ENCODE data around the gene SEPHS2. TPM values are rescaled to one million over a fixed set of nuclear protein-coding genes. Genes with fewer than 3 reads are reported as not detected.

SEPHS2 gene
- total RNA-seq, 1 donor from 2014 or later, result 58.6 TPM

DNA sequence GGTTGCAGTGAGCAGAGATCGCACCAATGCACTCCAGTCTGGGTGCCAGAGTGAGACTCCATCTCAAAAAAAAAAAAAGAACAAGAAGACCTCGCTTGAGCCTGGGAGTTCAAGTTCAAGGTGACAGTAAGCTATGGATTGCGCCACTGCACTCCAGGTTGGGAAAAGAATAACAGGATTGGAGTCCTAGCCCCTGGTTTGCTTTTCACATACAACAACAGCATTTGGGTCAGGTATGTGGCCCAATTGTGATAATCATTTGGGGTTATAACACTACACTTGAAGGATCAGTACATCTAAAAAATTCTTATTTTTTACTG lies 3.4 kb upstream of the SEPHS2 start:
- H3K4me3 Mint-ChIP-seq, result no peak overlapping the region
- no peak for DNase-seq (ENCODE audit: extremely low spot score, unreplicated experiment)
- no peaks in the 10 kb centered on the region for H3K27me3 Mint-ChIP-seq
- TF ChIP-seq CTCF (conservative IDR thresholded peaks at IDR 0.05), result no peak
- H3K36me3 Mint-ChIP-seq, result peaks cover 6% of the 10 kb centered on the region
- H3K4me1 Mint-ChIP-seq (ENCODE audit: unreplicated experiment), result peaks cover 26% of the 10 kb centered on the region
- peaks cover 4% of the 10 kb centered on the region for H3K9me3 Mint-ChIP-seq
- H3K27ac Mint-ChIP-seq, result no peak overlapping the region

DNA sequence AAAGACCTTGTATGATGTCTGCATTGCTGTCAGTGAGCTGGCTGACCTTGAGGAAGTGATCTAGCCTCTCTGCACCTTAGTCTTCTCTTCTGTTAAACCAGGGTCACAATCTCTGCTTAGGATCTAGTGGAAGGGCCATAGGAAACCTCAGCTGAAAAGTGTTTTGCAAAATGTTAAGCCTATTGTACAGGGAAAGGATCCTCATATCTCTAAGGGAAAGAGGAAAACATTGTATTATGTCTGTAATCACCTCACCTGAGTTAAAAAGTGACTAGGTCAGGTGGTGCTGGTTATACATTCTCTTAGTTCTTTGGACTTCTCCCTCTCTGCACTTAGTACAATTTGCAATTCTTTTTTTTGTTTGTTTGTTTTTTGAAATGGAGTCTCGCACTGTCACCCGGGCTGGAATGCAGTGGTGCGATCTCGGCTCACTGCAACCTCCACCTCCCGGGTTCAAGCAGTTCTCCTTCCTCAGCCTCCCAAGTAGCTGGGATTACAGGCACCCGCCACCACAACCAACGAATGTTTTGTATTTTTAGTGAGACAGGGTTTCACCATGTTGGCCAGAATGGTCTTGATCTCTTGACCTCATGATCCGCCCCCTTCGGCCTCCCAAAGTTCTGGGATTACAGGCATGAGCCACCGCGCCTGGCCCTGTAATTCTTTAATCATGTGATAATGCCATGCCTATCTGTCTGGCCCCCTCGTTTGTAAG lies 2.0 kb upstream of the SEPHS2 start:
- no peak for DNase-seq (ENCODE audit: extremely low spot score, unreplicated experiment)

GRCh38 chr16:30446203-30446595 lies 525 bp upstream of the SEPHS2 start:
- no peak for TF ChIP-seq CTCF (conservative IDR thresholded peaks at IDR 0.05)
- Mint-ChIP-seq H3K27ac (peak overlapping the region; percentile 87), H3K27me3 (no peaks in the 10 kb centered on the region), H3K4me3 (peak overlapping the region; percentile 92), H3K36me3 (peaks cover 18% of the 10 kb centered on the region), H3K9me3 (peaks cover 4% of the 10 kb centered on the region), H3K4me1 (ENCODE audit: unreplicated experiment) (peaks cover 25% of the 10 kb centered on the region)
- DNase-seq (ENCODE audit: extremely low spot score, unreplicated experiment), result no peak

More for the DNA sequence above, 2.0 kb upstream of the SEPHS2 start:
- TF ChIP-seq CTCF (conservative IDR thresholded peaks at IDR 0.05), result no peak
- no peaks in the 10 kb centered on the region for H3K27me3 Mint-ChIP-seq
- peaks cover 31% of the 10 kb centered on the region for H3K4me1 Mint-ChIP-seq (ENCODE audit: unreplicated experiment)
- peak overlapping the region; percentile 82 for H3K27ac Mint-ChIP-seq
- H3K4me3 Mint-ChIP-seq, result peak overlapping the region; percentile 66
- H3K9me3 Mint-ChIP-seq, result peaks cover 4% of the 10 kb centered on the region
- H3K36me3 Mint-ChIP-seq, result peaks cover 18% of the 10 kb centered on the region

GRCh38 chr16:30445149-30445407 lies 596 bp downstream of the SEPHS2 start:
- peaks cover 4% of the 10 kb centered on the region for H3K9me3 Mint-ChIP-seq
- no peaks in the 10 kb centered on the region for H3K27me3 Mint-ChIP-seq
- peaks cover 18% of the 10 kb centered on the region for H3K36me3 Mint-ChIP-seq
- no peak for TF ChIP-seq CTCF (conservative IDR thresholded peaks at IDR 0.05)
- H3K4me1 Mint-ChIP-seq (ENCODE audit: unreplicated experiment), result peaks cover 21% of the 10 kb centered on the region
- H3K4me3 Mint-ChIP-seq, result peak overlapping the region; percentile 88
- DNase-seq (ENCODE audit: extremely low spot score, unreplicated experiment), result no peak
- peak overlapping the region; percentile 29 for H3K27ac Mint-ChIP-seq

- DNase-seq (ENCODE audit: extremely low spot score, unreplicated experiment), result no peak
- H3K4me3 Mint-ChIP-seq, result peak overlapping the region; percentile 88
- H3K9me3 Mint-ChIP-seq, result peaks cover 4% of the 10 kb centered on the region
- H3K27ac Mint-ChIP-seq, result peak overlapping the region; percentile 29
- no peak for TF ChIP-seq CTCF (conservative IDR thresholded peaks at IDR 0.05)
- peaks cover 18% of the 10 kb centered on the region for H3K36me3 Mint-ChIP-seq
- H3K4me1 Mint-ChIP-seq (ENCODE audit: unreplicated experiment), result peaks cover 21% of the 10 kb centered on the region
- H3K27me3 Mint-ChIP-seq, result no peaks in the 10 kb centered on the region
Measured at GRCh38 chr16:30444231-30445148, 1.2 kb downstream of the SEPHS2 start.
